Measurements from ENCODE around the gene PLEKHF1. TPM values are rescaled to one million over a fixed set of nuclear protein-coding genes. Genes with fewer than 3 reads are reported as not detected.
A peak's percentile ranks its signal among the peaks of the same experiment; 100 is the strongest.

Gene PLEKHF1, protein sequence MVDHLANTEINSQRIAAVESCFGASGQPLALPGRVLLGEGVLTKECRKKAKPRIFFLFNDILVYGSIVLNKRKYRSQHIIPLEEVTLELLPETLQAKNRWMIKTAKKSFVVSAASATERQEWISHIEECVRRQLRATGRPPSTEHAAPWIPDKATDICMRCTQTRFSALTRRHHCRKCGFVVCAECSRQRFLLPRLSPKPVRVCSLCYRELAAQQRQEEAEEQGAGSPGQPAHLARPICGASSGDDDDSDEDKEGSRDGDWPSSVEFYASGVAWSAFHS
- 50.1 and 72.5 TPM in 2 replicates for total RNA-seq
- 5.2 and 7.7 TPM in 2 replicates for polyA plus RNA-seq
- 8.6 and 15.4 TPM in 2 replicates for polyA plus RNA-seq (2012)
- polyA minus RNA-seq (ENCODE audit: low replicate concordance), result 11.3 and 23.3 TPM in 2 replicates

GRCh38 chr19:29665215-29665825, at the start of gene PLEKHF1:
PLEKHF1 (plus strand) TSS chr19:29665461; CDS start chr19:29673840, 8,379 bp downstream.
- Histone ChIP-seq H3K27me3 (ENCODE audit: control insufficient read depth, insufficient read depth, low read length) (no peaks in the 10 kb centered on the region), H4K20me1 (ENCODE audit: control insufficient read depth, extremely low read depth, insufficient read depth, low read length) (no peaks in the 10 kb centered on the region), H3K4me3 (replicated peaks in 1 of 4; ENCODE audit: control extremely low read depth in 1 of 4, insufficient read depth in 1 of 4, low read depth in 3 of 4, low read length in 4 of 4) (peak within 1 kb of the TSS; percentile 52 to 95 (median 70)), H2AFZ (ENCODE audit: low read length) (peak within 1 kb of the TSS; percentile 67), H3K36me3 (ENCODE audit: control insufficient read depth, insufficient read depth, low read length) (peaks cover 6% of the 10 kb centered on the region), H3K79me2 (ENCODE audit: control insufficient read depth, insufficient read depth, low read length) (peaks cover 32% of the 10 kb centered on the region), H3K4me1 (ENCODE audit: control insufficient read depth, extremely low read depth, insufficient read depth, low read length) (peaks cover 23% of the 10 kb centered on the region), H3K9ac (ENCODE audit: insufficient read depth, low read length) (peak within 1 kb of the TSS; percentile 63), H3K27ac (ENCODE audit: insufficient read depth, low read length) (peak within 1 kb of the TSS; percentile 90), H3K9me3 (ENCODE audit: control insufficient read depth, insufficient read depth, low read depth, low read length) (no peaks in the 10 kb centered on the region), H3K4me2 (ENCODE audit: extremely low read depth, insufficient read depth, low read length) (peak within 1 kb of the TSS; percentile 99)
- TF ChIP-seq EZH2 (IDR thresholded peaks at IDR 0.05; ENCODE audit: low read length, missing control alignments), result no peak
- peak; percentile 62 to 75 for DNase-seq (ENCODE audit: low read depth in 2 of 2)

DNA sequence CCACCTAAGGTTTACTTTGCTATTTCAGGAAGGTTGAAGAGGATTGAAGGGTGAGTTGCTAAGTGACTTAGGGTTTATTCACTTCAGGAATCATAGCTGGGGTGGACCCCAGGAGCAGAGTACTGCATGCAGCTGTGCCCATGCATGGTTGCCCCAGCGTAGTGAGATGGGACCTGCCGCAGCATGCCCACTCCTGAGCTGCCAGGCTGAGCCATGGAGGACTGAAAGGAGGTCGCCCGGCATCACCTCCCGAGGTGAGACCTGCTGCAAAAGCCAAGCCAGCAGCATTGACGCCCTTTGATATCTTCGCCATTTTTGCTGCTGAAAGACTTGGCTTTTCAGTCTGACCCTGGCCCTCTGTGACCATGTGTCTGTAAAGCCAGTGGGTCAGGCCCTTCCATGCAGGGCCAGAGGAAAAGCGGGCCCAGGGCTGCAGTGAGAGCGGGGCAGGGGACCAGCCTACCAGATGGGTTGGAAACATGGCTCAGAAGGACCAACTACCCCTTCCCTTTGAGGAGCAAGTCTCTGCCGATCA, 49.3 kb upstream of the PLEKHF1 start:
- Histone ChIP-seq H3K4me1 (ENCODE audit: control insufficient read depth, extremely low read depth, insufficient read depth, low read length) (no peaks in the 10 kb centered on the region), H3K27ac (ENCODE audit: insufficient read depth, low read length) (no peak overlapping the region), H4K20me1 (ENCODE audit: control insufficient read depth, extremely low read depth, insufficient read depth, low read length) (no peaks in the 10 kb centered on the region), H3K36me3 (ENCODE audit: control insufficient read depth, insufficient read depth, low read length) (peaks cover 17% of the 10 kb centered on the region), H3K4me2 (ENCODE audit: extremely low read depth, insufficient read depth, low read length) (no peak overlapping the region), H3K9me3 (ENCODE audit: control insufficient read depth, insufficient read depth, low read depth, low read length) (no peaks in the 10 kb centered on the region), H3K27me3 (ENCODE audit: control insufficient read depth, insufficient read depth, low read length) (no peaks in the 10 kb centered on the region), H3K4me3 (replicated peaks in 1 of 4; ENCODE audit: control extremely low read depth in 1 of 4, insufficient read depth in 1 of 4, low read depth in 3 of 4, low read length in 4 of 4) (no peak overlapping the region), H3K9ac (ENCODE audit: insufficient read depth, low read length) (no peak overlapping the region), H2AFZ (ENCODE audit: low read length) (no peak overlapping the region), H3K79me2 (ENCODE audit: control insufficient read depth, insufficient read depth, low read length) (no peaks in the 10 kb centered on the region)
- no peak for TF ChIP-seq EZH2 (IDR thresholded peaks at IDR 0.05; ENCODE audit: low read length, missing control alignments)
- TF ChIP-seq CTCF (conservative IDR thresholded peaks at IDR 0.05 in 1 of 2, IDR thresholded peaks at IDR 0.05 in 1 of 2; ENCODE audit: low read depth in 1 of 2, low read length in 2 of 2), result no peak
- no peak for DNase-seq (ENCODE audit: low read depth in 2 of 2)

DNA sequence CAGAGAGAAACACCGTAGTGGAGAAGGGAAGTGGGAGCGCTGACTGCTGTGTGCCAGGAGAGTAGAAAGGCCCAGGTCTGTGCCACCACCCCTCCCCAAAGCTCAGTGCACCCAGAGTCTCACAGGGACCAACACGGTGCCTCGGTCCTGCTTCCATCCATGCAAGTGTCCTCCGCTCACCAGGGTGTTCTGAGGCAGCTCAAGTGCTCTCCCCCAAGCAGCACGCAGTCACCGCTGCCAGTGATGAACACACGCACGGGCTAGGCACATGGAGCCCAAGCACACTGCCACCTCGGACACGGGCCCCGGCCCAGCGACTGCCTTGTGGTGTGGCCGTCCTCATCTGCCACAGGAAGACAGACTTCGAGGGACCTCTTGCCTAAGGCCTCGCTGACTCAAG, 48.7 kb upstream of the PLEKHF1 start:
- no peaks in the 10 kb centered on the region for H3K4me1 ChIP-seq (ENCODE audit: control insufficient read depth, extremely low read depth, insufficient read depth, low read length)
- peaks cover 16% of the 10 kb centered on the region for H3K36me3 ChIP-seq (ENCODE audit: control insufficient read depth, insufficient read depth, low read length)
- no peak overlapping the region for H2AFZ ChIP-seq (ENCODE audit: low read length)
- no peak overlapping the region for H3K27ac ChIP-seq (ENCODE audit: insufficient read depth, low read length)
- H3K79me2 ChIP-seq (ENCODE audit: control insufficient read depth, insufficient read depth, low read length), result no peaks in the 10 kb centered on the region
- TF ChIP-seq CTCF (conservative IDR thresholded peaks at IDR 0.05 in 1 of 2, IDR thresholded peaks at IDR 0.05 in 1 of 2; ENCODE audit: low read depth in 1 of 2, low read length in 2 of 2) (no peak), EZH2 (IDR thresholded peaks at IDR 0.05; ENCODE audit: low read length, missing control alignments) (no peak)
- no peak for DNase-seq (ENCODE audit: low read depth in 2 of 2)
- H3K4me3 ChIP-seq (replicated peaks in 1 of 4; ENCODE audit: control extremely low read depth in 1 of 4, insufficient read depth in 1 of 4, low read depth in 3 of 4, low read length in 4 of 4), result no peak overlapping the region
- no peaks in the 10 kb centered on the region for H3K27me3 ChIP-seq (ENCODE audit: control insufficient read depth, insufficient read depth, low read length)
- no peaks in the 10 kb centered on the region for H3K9me3 ChIP-seq (ENCODE audit: control insufficient read depth, insufficient read depth, low read depth, low read length)
- no peaks in the 10 kb centered on the region for H4K20me1 ChIP-seq (ENCODE audit: control insufficient read depth, extremely low read depth, insufficient read depth, low read length)
- no peak overlapping the region for H3K4me2 ChIP-seq (ENCODE audit: extremely low read depth, insufficient read depth, low read length)
- no peak overlapping the region for H3K9ac ChIP-seq (ENCODE audit: insufficient read depth, low read length)

Data from fibroblast of lung (primary cell).